ENCODE measurements around the gene YLPM1. TPM values are rescaled to one million over a fixed set of nuclear protein-coding genes. Genes with fewer than 3 reads are reported as not detected.

Gene YLPM1
- 23.0 TPM for polyA plus RNA-seq (2013, experiment 1 of 2)
- 21.4 TPM for polyA plus RNA-seq (2013, experiment 2 of 2)

DNA sequence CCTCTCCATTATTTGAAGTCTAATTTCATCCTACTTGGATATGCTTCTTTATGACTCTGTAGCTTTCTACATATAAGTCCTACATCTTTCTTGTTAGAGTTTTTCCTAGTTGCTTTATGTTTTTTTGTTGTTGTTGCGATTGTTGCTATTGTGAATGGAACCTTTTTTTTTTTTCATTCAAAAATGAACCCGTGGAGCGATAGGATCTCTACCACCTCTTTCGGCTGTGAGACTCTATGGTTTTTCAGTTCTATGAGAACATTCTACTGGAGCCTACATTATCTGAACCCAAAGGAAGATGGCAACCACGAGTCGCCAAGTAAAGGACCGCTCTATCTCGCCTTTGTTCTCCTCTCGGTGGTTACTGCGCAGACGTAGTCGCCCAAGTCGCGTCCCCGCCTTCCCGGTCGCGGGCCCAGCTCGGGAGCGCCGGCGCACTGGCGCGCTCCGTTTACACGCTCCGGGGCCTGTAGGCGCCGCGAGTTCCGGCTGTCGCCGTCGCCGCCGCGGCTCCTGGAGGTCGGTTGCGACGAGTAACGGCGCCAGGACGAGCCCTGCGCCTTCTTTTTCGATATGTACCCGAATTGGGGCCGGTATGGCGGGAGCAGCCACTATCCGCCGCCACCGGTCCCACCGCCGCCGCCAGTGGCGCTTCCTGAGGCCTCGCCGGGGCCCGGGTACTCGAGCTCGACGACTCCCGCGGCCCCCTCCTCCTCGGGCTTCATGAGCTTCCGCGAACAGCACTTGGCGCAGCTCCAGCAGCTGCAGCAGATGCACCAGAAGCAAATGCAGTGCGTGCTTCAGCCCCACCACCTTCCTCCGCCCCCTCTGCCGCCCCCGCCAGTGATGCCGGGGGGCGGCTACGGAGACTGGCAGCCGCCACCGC, at the start of gene YLPM1:
YLPM1 (plus strand) TSS at position 400 of the 886 bp plus-strand sequence; CDS start at position 574, 174 bp downstream.
- peak within 1 kb of the TSS in 1 of 2 experiments; percentile 19 for H2BK12ac ChIP-seq (ENCODE audit: low read length in 2 of 2)

DNA sequence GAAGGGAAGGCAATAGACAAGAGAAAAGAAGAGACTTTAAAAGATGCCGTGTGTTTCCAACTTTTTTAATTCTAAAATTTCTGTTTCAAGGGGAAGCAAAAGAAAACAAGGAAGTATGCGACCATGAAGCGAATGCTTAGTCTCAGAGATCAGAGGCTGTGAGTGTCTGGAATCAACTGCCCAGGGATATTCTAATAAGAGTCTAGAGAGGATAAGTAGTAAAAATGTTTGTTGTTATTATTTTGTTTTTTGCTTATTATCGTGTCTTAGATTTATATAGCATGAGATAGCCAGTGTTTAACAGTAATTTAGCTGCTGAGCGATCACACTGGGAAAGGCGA, 49.8 kb upstream of the YLPM1 start:
- H3K36me3 ChIP-seq (ENCODE audit: control insufficient read depth in 1 of 2, insufficient read depth in 2 of 2, low read depth in 1 of 2, low read length in 2 of 2): peaks cover 8 to 40% of the 10 kb centered on the region in 2 experiments
- H3K4me1 ChIP-seq (ENCODE audit: control insufficient read depth, insufficient read depth, low read depth, low read length): peaks cover 2% of the 10 kb centered on the region
- no peak for DNase-seq
- H3K4me3 ChIP-seq (ENCODE audit: insufficient read depth in 1 of 2, low read depth in 1 of 2, low read length in 2 of 2): peak overlapping the region; percentile 89 to 93
- 37% methylated on average over 6 of the region's 6 CpGs for WGBS
- H2BK15ac ChIP-seq (ENCODE audit: low read depth, poor library complexity, severe bottlenecking): no peak overlapping the region
- no peak overlapping the region for H2BK120ac ChIP-seq (ENCODE audit: low read depth, low read length)
- no peak overlapping the region for H2AK5ac ChIP-seq (ENCODE audit: low read length, severe bottlenecking)
- peak overlapping the region; percentile 95 for H3K9ac ChIP-seq (ENCODE audit: low read length)
- no peak overlapping the region for H4K91ac ChIP-seq (ENCODE audit: low read length)
- H3K79me1 ChIP-seq (replicated peaks; ENCODE audit: low read length, poor library complexity, severe bottlenecking): peaks cover 8% of the 10 kb centered on the region
- no peak overlapping the region for H3K23ac ChIP-seq (ENCODE audit: low read length in 2 of 2)
- peak overlapping the region; percentile 61 for H3K4me2 ChIP-seq (ENCODE audit: low read length, poor library complexity, severe bottlenecking)
- H3K27me3 ChIP-seq (ENCODE audit: control insufficient read depth in 1 of 2, insufficient read depth in 1 of 2, low read length in 2 of 2): no peaks in the 10 kb centered on the region
- no peak overlapping the region for H3K27ac ChIP-seq (ENCODE audit: low read length, poor library complexity, severe bottlenecking)
- H2AFZ ChIP-seq (ENCODE audit: low read depth, low read length): peak overlapping the region; percentile 76
- H3K4ac ChIP-seq (ENCODE audit: low read depth in 1 of 2, low read length in 2 of 2): peak overlapping the region in 1 of 2 experiments; percentile 67
- H3K18ac ChIP-seq (ENCODE audit: low read depth in 1 of 2, low read length in 2 of 2): no peak overlapping the region
- H2BK12ac ChIP-seq (ENCODE audit: low read length in 2 of 2): no peak overlapping the region
- no peaks in the 10 kb centered on the region for H3K9me3 ChIP-seq (ENCODE audit: control insufficient read depth, low read length)
- H2BK5ac ChIP-seq (ENCODE audit: low read depth, low read length, poor library complexity, severe bottlenecking): no peak overlapping the region
- no peak overlapping the region for H4K8ac ChIP-seq (ENCODE audit: low read length)
- H3K14ac ChIP-seq (ENCODE audit: low read length in 2 of 2): no peak overlapping the region

More for the DNA sequence above, at the start of gene YLPM1:
- Histone ChIP-seq H2AFZ (ENCODE audit: low read depth, low read length) (peak within 1 kb of the TSS; percentile 98), H3K27ac (ENCODE audit: low read length, poor library complexity, severe bottlenecking) (no peak within 1 kb of the TSS), H2BK15ac (ENCODE audit: low read depth, poor library complexity, severe bottlenecking) (peak within 1 kb of the TSS; percentile 86), H2BK120ac (ENCODE audit: low read depth, low read length) (no peak within 1 kb of the TSS), H3K9ac (ENCODE audit: low read length) (peak within 1 kb of the TSS; percentile 90), H3K18ac (ENCODE audit: low read depth in 1 of 2, low read length in 2 of 2) (peak within 1 kb of the TSS; percentile 95 to 98), H3K4me3 (ENCODE audit: insufficient read depth in 1 of 2, low read depth in 1 of 2, low read length in 2 of 2) (peak within 1 kb of the TSS; percentile 77 to 92), H3K4me1 (ENCODE audit: control insufficient read depth, insufficient read depth, low read depth, low read length) (peaks cover 3% of the 10 kb centered on the region), H3K9me3 (ENCODE audit: control insufficient read depth, low read length) (no peaks in the 10 kb centered on the region), H2BK5ac (ENCODE audit: low read depth, low read length, poor library complexity, severe bottlenecking) (peak within 1 kb of the TSS; percentile 1), H4K91ac (ENCODE audit: low read length) (peak within 1 kb of the TSS; percentile 74), H3K23ac (ENCODE audit: low read length in 2 of 2) (peak within 1 kb of the TSS in 1 of 2 experiments; percentile 89), H3K14ac (ENCODE audit: low read length in 2 of 2) (peak within 1 kb of the TSS in 1 of 2 experiments; percentile 99), H3K4ac (ENCODE audit: low read depth in 1 of 2, low read length in 2 of 2) (peak within 1 kb of the TSS; percentile 82 to 99), H4K8ac (ENCODE audit: low read length) (peak within 1 kb of the TSS; percentile 97), H3K79me1 (replicated peaks; ENCODE audit: low read length, poor library complexity, severe bottlenecking) (peaks cover 1% of the 10 kb centered on the region), H3K27me3 (ENCODE audit: control insufficient read depth in 1 of 2, insufficient read depth in 1 of 2, low read length in 2 of 2) (no peaks in the 10 kb centered on the region), H3K4me2 (ENCODE audit: low read length, poor library complexity, severe bottlenecking) (peak within 1 kb of the TSS; percentile 94), H2AK5ac (ENCODE audit: low read length, severe bottlenecking) (no peak within 1 kb of the TSS), H3K36me3 (ENCODE audit: control insufficient read depth in 1 of 2, insufficient read depth in 2 of 2, low read depth in 1 of 2, low read length in 2 of 2) (peaks cover 0 to 3% of the 10 kb centered on the region in 2 experiments)
- DNase-seq: peak; percentile 97
- under 1% methylated on average over 75 of the region's 76 CpGs for WGBS

GRCh38 chr14:74720526-74720925, 42.6 kb upstream of the YLPM1 start:
- H3K36me3 ChIP-seq (ENCODE audit: control insufficient read depth in 1 of 2, insufficient read depth in 2 of 2, low read depth in 1 of 2, low read length in 2 of 2): peaks cover 24 to 80% of the 10 kb centered on the region in 2 experiments
- no peak overlapping the region for H2BK15ac ChIP-seq (ENCODE audit: low read depth, poor library complexity, severe bottlenecking)
- no peaks in the 10 kb centered on the region for H3K27me3 ChIP-seq (ENCODE audit: control insufficient read depth in 1 of 2, insufficient read depth in 1 of 2, low read length in 2 of 2)
- H3K4ac ChIP-seq (ENCODE audit: low read depth in 1 of 2, low read length in 2 of 2): no peak overlapping the region
- DNase-seq: peak; percentile 43
- H3K9ac ChIP-seq (ENCODE audit: low read length): no peak overlapping the region
- H4K91ac ChIP-seq (ENCODE audit: low read length): no peak overlapping the region
- H3K14ac ChIP-seq (ENCODE audit: low read length in 2 of 2): no peak overlapping the region
- H3K27ac ChIP-seq (ENCODE audit: low read length, poor library complexity, severe bottlenecking): no peak overlapping the region
- no peak overlapping the region for H2AFZ ChIP-seq (ENCODE audit: low read depth, low read length)
- H2BK12ac ChIP-seq (ENCODE audit: low read length in 2 of 2): no peak overlapping the region
- no peak overlapping the region for H2BK120ac ChIP-seq (ENCODE audit: low read depth, low read length)
- H3K4me2 ChIP-seq (ENCODE audit: low read length, poor library complexity, severe bottlenecking): no peak overlapping the region
- H4K8ac ChIP-seq (ENCODE audit: low read length): no peak overlapping the region
- H3K4me3 ChIP-seq (ENCODE audit: insufficient read depth in 1 of 2, low read depth in 1 of 2, low read length in 2 of 2): no peak overlapping the region
- no peak overlapping the region for H3K23ac ChIP-seq (ENCODE audit: low read length in 2 of 2)
- no peak overlapping the region for H3K18ac ChIP-seq (ENCODE audit: low read depth in 1 of 2, low read length in 2 of 2)
- H2AK5ac ChIP-seq (ENCODE audit: low read length, severe bottlenecking): no peak overlapping the region
- no peaks in the 10 kb centered on the region for H3K9me3 ChIP-seq (ENCODE audit: control insufficient read depth, low read length)
- H2BK5ac ChIP-seq (ENCODE audit: low read depth, low read length, poor library complexity, severe bottlenecking): no peak overlapping the region
- H3K79me1 ChIP-seq (replicated peaks; ENCODE audit: low read length, poor library complexity, severe bottlenecking): peaks cover 11% of the 10 kb centered on the region
- no peaks in the 10 kb centered on the region for H3K4me1 ChIP-seq (ENCODE audit: control insufficient read depth, insufficient read depth, low read depth, low read length)

DNA sequence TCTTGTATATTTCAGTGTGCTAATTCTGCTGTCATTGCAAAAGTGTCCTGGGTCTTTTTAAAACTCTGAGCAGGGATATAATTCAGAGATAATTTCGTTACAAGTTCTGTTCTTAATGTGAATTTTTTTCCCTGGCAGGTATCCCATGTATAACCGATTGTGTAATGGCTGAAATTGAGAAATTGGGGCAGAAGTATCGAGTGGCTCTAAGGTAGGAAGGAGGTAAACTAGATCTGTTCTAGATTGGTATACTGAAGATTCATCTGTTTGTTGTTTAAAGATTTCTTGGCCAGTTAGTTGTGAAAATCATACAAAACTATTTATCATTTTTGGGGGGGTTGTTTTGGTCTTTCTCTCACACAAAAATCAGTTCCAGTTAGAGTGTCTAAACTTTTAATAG, 40.0 kb upstream of the YLPM1 start:
- H3K36me3 ChIP-seq (ENCODE audit: control insufficient read depth in 1 of 2, insufficient read depth in 2 of 2, low read depth in 1 of 2, low read length in 2 of 2): peaks cover 20 to 59% of the 10 kb centered on the region in 2 experiments
- H2BK5ac ChIP-seq (ENCODE audit: low read depth, low read length, poor library complexity, severe bottlenecking): no peak overlapping the region
- no peak overlapping the region for H2AK5ac ChIP-seq (ENCODE audit: low read length, severe bottlenecking)
- H3K27ac ChIP-seq (ENCODE audit: low read length, poor library complexity, severe bottlenecking): no peak overlapping the region
- no peak overlapping the region for H4K91ac ChIP-seq (ENCODE audit: low read length)
- no peak overlapping the region for H3K18ac ChIP-seq (ENCODE audit: low read depth in 1 of 2, low read length in 2 of 2)
- 90% methylated on average over 3 of the region's 3 CpGs for WGBS
- H2BK120ac ChIP-seq (ENCODE audit: low read depth, low read length): no peak overlapping the region
- no peaks in the 10 kb centered on the region for H3K4me1 ChIP-seq (ENCODE audit: control insufficient read depth, insufficient read depth, low read depth, low read length)
- no peak overlapping the region for H3K4me3 ChIP-seq (ENCODE audit: insufficient read depth in 1 of 2, low read depth in 1 of 2, low read length in 2 of 2)
- no peak overlapping the region for H3K4me2 ChIP-seq (ENCODE audit: low read length, poor library complexity, severe bottlenecking)
- no peak overlapping the region for H2AFZ ChIP-seq (ENCODE audit: low read depth, low read length)
- no peak overlapping the region for H3K4ac ChIP-seq (ENCODE audit: low read depth in 1 of 2, low read length in 2 of 2)
- H3K23ac ChIP-seq (ENCODE audit: low read length in 2 of 2): no peak overlapping the region
- H3K27me3 ChIP-seq (ENCODE audit: control insufficient read depth in 1 of 2, insufficient read depth in 1 of 2, low read length in 2 of 2): no peaks in the 10 kb centered on the region
- no peak for DNase-seq
- H3K9me3 ChIP-seq (ENCODE audit: control insufficient read depth, low read length): no peaks in the 10 kb centered on the region
- no peak overlapping the region for H4K8ac ChIP-seq (ENCODE audit: low read length)
- no peak overlapping the region for H3K9ac ChIP-seq (ENCODE audit: low read length)
- H3K79me1 ChIP-seq (replicated peaks; ENCODE audit: low read length, poor library complexity, severe bottlenecking): peaks cover 12% of the 10 kb centered on the region
- no peak overlapping the region for H2BK12ac ChIP-seq (ENCODE audit: low read length in 2 of 2)
- no peak overlapping the region for H2BK15ac ChIP-seq (ENCODE audit: low read depth, poor library complexity, severe bottlenecking)
- H3K14ac ChIP-seq (ENCODE audit: low read length in 2 of 2): no peak overlapping the region

Data from mesenchymal stem cell (in vitro differentiated cells and primary cell).